HL-60 (cell line): ENCODE results near the gene KRT74.

Experiments
- GABPA ChIP-seq: IDR thresholded peaks from 2 replicates; pipeline ENCODE4 v1.6.1; 2012; ENCODE audit warnings: low read depth
- POLR2AphosphoS5 ChIP-seq: IDR thresholded peaks from 2 replicates; pipeline ENCODE4 v1.6.1; 2012; ENCODE audit warnings: low read depth
- SPI1 ChIP-seq: IDR thresholded peaks from 2 replicates; pipeline ENCODE4 v1.6.1; 2012; ENCODE audit warnings: low read depth, mild to moderate bottlenecking, borderline replicate concordance
- TF ChIP-seq, protein P1 (sequence below): IDR thresholded peaks from one replicate; pipeline ENCODE4 v1.5.1; 2011; ENCODE audit warnings: low read length, control low read depth, inconsistent platforms; ENCODE audit not compliant: insufficient read depth
- TF ChIP-seq, protein P2 (sequence below): IDR thresholded peaks from 2 replicates; pipeline ENCODE4 v1.6.1; 2012; ENCODE audit warnings: low read depth; ENCODE audit not compliant: insufficient replicate concordance

GRCh38 chr12:52614381-52615207 lies 41.0 kb upstream of the KRT74 start:
- TF ChIP-seq, protein P1, sequence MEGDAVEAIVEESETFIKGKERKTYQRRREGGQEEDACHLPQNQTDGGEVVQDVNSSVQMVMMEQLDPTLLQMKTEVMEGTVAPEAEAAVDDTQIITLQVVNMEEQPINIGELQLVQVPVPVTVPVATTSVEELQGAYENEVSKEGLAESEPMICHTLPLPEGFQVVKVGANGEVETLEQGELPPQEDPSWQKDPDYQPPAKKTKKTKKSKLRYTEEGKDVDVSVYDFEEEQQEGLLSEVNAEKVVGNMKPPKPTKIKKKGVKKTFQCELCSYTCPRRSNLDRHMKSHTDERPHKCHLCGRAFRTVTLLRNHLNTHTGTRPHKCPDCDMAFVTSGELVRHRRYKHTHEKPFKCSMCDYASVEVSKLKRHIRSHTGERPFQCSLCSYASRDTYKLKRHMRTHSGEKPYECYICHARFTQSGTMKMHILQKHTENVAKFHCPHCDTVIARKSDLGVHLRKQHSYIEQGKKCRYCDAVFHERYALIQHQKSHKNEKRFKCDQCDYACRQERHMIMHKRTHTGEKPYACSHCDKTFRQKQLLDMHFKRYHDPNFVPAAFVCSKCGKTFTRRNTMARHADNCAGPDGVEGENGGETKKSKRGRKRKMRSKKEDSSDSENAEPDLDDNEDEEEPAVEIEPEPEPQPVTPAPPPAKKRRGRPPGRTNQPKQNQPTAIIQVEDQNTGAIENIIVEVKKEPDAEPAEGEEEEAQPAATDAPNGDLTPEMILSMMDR, result no peak
- TF ChIP-seq POLR2AphosphoS5 (no peak), GABPA (no peak), SPI1 (no peak)
- TF ChIP-seq, protein P2, sequence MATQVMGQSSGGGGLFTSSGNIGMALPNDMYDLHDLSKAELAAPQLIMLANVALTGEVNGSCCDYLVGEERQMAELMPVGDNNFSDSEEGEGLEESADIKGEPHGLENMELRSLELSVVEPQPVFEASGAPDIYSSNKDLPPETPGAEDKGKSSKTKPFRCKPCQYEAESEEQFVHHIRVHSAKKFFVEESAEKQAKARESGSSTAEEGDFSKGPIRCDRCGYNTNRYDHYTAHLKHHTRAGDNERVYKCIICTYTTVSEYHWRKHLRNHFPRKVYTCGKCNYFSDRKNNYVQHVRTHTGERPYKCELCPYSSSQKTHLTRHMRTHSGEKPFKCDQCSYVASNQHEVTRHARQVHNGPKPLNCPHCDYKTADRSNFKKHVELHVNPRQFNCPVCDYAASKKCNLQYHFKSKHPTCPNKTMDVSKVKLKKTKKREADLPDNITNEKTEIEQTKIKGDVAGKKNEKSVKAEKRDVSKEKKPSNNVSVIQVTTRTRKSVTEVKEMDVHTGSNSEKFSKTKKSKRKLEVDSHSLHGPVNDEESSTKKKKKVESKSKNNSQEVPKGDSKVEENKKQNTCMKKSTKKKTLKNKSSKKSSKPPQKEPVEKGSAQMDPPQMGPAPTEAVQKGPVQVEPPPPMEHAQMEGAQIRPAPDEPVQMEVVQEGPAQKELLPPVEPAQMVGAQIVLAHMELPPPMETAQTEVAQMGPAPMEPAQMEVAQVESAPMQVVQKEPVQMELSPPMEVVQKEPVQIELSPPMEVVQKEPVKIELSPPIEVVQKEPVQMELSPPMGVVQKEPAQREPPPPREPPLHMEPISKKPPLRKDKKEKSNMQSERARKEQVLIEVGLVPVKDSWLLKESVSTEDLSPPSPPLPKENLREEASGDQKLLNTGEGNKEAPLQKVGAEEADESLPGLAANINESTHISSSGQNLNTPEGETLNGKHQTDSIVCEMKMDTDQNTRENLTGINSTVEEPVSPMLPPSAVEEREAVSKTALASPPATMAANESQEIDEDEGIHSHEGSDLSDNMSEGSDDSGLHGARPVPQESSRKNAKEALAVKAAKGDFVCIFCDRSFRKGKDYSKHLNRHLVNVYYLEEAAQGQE, result no peak
